ENCODE data around the gene TRMT11.

DNA sequence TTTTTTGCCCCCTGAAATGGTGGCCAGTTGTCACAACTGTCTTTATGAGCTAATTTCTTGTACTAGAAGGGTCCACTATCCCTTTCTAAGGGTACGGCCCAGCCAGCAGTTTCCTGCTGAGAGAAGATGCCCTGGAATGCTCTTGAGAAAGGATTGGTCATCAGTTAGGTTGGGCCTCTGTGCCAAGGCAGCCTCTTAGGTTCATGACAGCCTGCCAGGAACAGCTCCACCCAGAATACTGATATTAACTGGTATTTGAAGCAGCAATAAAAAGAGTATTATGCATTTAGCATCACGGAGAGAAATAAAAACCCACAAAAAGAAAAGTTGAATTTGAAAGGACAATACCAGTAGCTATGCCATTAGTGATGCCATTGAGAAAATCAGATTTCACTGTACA, 38.7 kb upstream of the TRMT11 start:
- TF ChIP-seq, protein P1, sequence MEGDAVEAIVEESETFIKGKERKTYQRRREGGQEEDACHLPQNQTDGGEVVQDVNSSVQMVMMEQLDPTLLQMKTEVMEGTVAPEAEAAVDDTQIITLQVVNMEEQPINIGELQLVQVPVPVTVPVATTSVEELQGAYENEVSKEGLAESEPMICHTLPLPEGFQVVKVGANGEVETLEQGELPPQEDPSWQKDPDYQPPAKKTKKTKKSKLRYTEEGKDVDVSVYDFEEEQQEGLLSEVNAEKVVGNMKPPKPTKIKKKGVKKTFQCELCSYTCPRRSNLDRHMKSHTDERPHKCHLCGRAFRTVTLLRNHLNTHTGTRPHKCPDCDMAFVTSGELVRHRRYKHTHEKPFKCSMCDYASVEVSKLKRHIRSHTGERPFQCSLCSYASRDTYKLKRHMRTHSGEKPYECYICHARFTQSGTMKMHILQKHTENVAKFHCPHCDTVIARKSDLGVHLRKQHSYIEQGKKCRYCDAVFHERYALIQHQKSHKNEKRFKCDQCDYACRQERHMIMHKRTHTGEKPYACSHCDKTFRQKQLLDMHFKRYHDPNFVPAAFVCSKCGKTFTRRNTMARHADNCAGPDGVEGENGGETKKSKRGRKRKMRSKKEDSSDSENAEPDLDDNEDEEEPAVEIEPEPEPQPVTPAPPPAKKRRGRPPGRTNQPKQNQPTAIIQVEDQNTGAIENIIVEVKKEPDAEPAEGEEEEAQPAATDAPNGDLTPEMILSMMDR (IDR thresholded peaks at IDR 0.05): no peak
- no peak for TF ChIP-seq POLR2A (IDR thresholded peaks at IDR 0.05)
- TF ChIP-seq EP300 (IDR thresholded peaks at IDR 0.05): no peak

All from ovary (tissue), 3 donors.